B cell (primary cell): ENCODE data around the gene EFCC1. TPM values are rescaled to one million over a fixed set of nuclear protein-coding genes. Genes with fewer than 3 reads are reported as not detected.

Source experiments
- ATAC-seq: fragments of 200-7000 bp; cut with Tn5 transposase; one replicate; pipeline ENCODE4 v1.10.0; 2021; ENCODE audit warnings: low read depth, mild to moderate bottlenecking, moderate number of reproducible peaks, moderate library complexity
- CTCF ChIA-PET: fragments of 350-600 bp; sonication (Branson Sonifier 250); formaldehyde crosslinking; loops from one replicate; lab custom pipeline; 2021; ENCODE audit warnings: antibody characterized with exemption, inconsistent platforms; lab: Charles Lee
- POLR2A ChIA-PET: fragments of 350-600 bp; sonication (Branson Sonifier 250); formaldehyde crosslinking; loops from one replicate; lab custom pipeline; 2021; ENCODE audit warnings: antibody characterized with exemption; lab: Charles Lee
- DNase-seq: peaks from one replicate; pipeline ENCODE4 v3.0.0; 2013
- H2AFZ ChIP-seq: 2 replicates; pipeline ENCODE4 v1.6.1; 2012; ENCODE audit warnings: mild to moderate bottlenecking, low read depth, low read length; ENCODE audit not compliant: insufficient read depth, poor library complexity, severe bottlenecking
- H3K27ac ChIP-seq, 2 donors: 1 replicate in 1 of 2; 2 replicates in 1 of 2; pipeline ENCODE4 v1.5.1; 2012 to 2013; ENCODE audit warnings: low read length in 2 of 2, mild to moderate bottlenecking in 2 of 2, moderate library complexity in 1 of 2
- H3K27me3 ChIP-seq, 4 experiments: fragments of 200-600 bp in 1 of 4; sonication (generic) in 1 of 4; replicated peaks in 1 of 4; 1 replicate in 2 of 4; 2 replicates in 2 of 4; pipeline versions ENCODE4 v1.6.1 to v1.7.0; 2013 to 2016; ENCODE audit warnings: low read length in 3 of 4, mild to moderate bottlenecking in 2 of 4, mixed read lengths in 1 of 4, moderate library complexity in 1 of 4; ENCODE audit not compliant: insufficient read depth in 4 of 4, control insufficient read depth in 3 of 4; ENCODE audit errors: control extremely low read depth in 1 of 4
- H3K36me3 ChIP-seq, 2 experiments: replicated peaks in 1 of 2; 1 replicate in 1 of 2; 2 replicates in 1 of 2; pipeline versions ENCODE4 v1.6.1 to v1.7.1; 2013; ENCODE audit warnings: low read length in 1 of 2; ENCODE audit not compliant: insufficient read depth in 2 of 2, control insufficient read depth in 1 of 2; ENCODE audit errors: control extremely low read depth in 1 of 2, extremely low read depth in 1 of 2
- H3K4me1 ChIP-seq, 2 donors: fragments of 200-600 bp in 1 of 2; sonication (generic) in 1 of 2; 1 replicate in 1 of 2; 2 replicates in 1 of 2; pipeline versions ENCODE4 v1.5.1 to v1.6.1; 2013 to 2017; ENCODE audit warnings: low read length in 2 of 2; ENCODE audit not compliant: control insufficient read depth in 2 of 2, insufficient read depth in 2 of 2
- H3K4me2 ChIP-seq: replicated peaks from 2 replicates; pipeline ENCODE3; 2012; ENCODE audit warnings: mild to moderate bottlenecking, low read depth, low read length; ENCODE audit not compliant: poor library complexity, severe bottlenecking
- H3K4me3 ChIP-seq, 5 experiments: fragments of 200-600 bp in 1 of 5; sonication (generic) in 1 of 5; 1 replicate in 3 of 5; 2 replicates in 2 of 5; pipeline versions ENCODE4 v1.5.1 to v1.7.0; 2011 to 2016; ENCODE audit warnings: low read length in 4 of 5, mild to moderate bottlenecking in 4 of 5, low read depth in 2 of 5, control low read depth in 1 of 5, moderate library complexity in 1 of 5; ENCODE audit not compliant: insufficient read depth in 1 of 5; ENCODE audit errors: control extremely low read depth in 1 of 5, extremely low read depth in 1 of 5
- H3K79me2 ChIP-seq: fragments of 200-600 bp; sonication (generic); one replicate; pipeline ENCODE4 v1.6.0; 2016; ENCODE audit warnings: low read length; ENCODE audit not compliant: control insufficient read depth, insufficient read depth
- H3K9ac ChIP-seq: fragments of 200-600 bp; sonication (generic); 2 replicates; pipeline ENCODE4 v1.6.1; 2017; ENCODE audit warnings: mild to moderate bottlenecking, low read length, moderate library complexity
- H3K9me3 ChIP-seq, 3 donors: one replicate each; pipeline versions ENCODE4 v1.6.1 to v1.7.1; 2013; ENCODE audit warnings: low read length in 2 of 3; ENCODE audit not compliant: control insufficient read depth in 2 of 3, insufficient read depth in 1 of 3; ENCODE audit errors: control extremely low read depth in 1 of 3
- H4K20me1 ChIP-seq: 2 replicates; pipeline ENCODE4 v1.6.0; 2012; ENCODE audit warnings: mild to moderate bottlenecking, low read length; ENCODE audit not compliant: insufficient read depth, control insufficient read depth, poor library complexity, severe bottlenecking
- H3K27ac Mint-ChIP-seq: one replicate; pipeline ENCODE4 v1.8.0; 2021; ENCODE audit warnings: mixed read lengths
- H3K27me3 Mint-ChIP-seq: one replicate; pipeline ENCODE4 v1.8.0; 2021; ENCODE audit warnings: mixed read lengths
- H3K4me1 Mint-ChIP-seq: one replicate; pipeline ENCODE4 v1.8.0; 2021; ENCODE audit warnings: mixed read lengths
- H3K4me3 Mint-ChIP-seq: one replicate; pipeline ENCODE4 v1.8.0; 2021; ENCODE audit warnings: mixed read lengths
- H3K9me3 Mint-ChIP-seq: one replicate; pipeline ENCODE4 v1.8.0; 2022; ENCODE audit warnings: mixed read lengths; ENCODE audit not compliant: insufficient read depth
- CTCF ChIP-seq: fragments of 200-600 bp; IDR thresholded peaks from one replicate; pipeline ENCODE4 v1.8.0; 2022; ENCODE audit warnings: antibody characterized with exemption, mild to moderate bottlenecking
- EZH2 ChIP-seq: IDR thresholded peaks from 2 replicates; pipeline ENCODE4 v1.6.1; 2012; ENCODE audit warnings: borderline replicate concordance, low read depth, mild to moderate bottlenecking, moderate library complexity, low read length; ENCODE audit not compliant: insufficient read depth, poor library complexity, severe bottlenecking
- WGBS: methylation state at CpG from one replicate; pipeline ENCODE4 v1.1.5; 2013; ENCODE audit warnings: missing lambda C conversion rate; ENCODE audit not compliant: insufficient coverage; 5-methylcytosine and 5-hydroxymethylcytosine counted together
- intact Hi-C: fragments of 100-400 bp; cut with micrococcal nuclease; formaldehyde crosslinking; loops from one replicate; pipeline ENCODE4 v1.10.0; 2022
- polyA plus RNA-seq: library from polyadenylated mRNA; depleted of rRNA; stranded (reverse); fragments of >200 nt; gene quantifications from 2 replicates; pipeline ENCODE4 v1.2.3, GENCODE V29; 2012
- total RNA-seq, 2 donors: library from RNA; stranded (reverse); fragments of 120-200 nt in 1 of 2; gene quantifications; 1 replicate in 1 of 2; 2 replicates in 1 of 2; pipeline versions ENCODE4 v1.2.3 to v1.2.4, GENCODE V29; 2013 to 2022

EFCC1 gene
- total and polyA plus RNA-seq, 2 donors (not counting 1 experiment from before 2014, with no cell fraction given): 0.06 TPM; not detected in 1

GRCh38 chr3:129078510-129078909 lies 77.4 kb downstream of the EFCC1 start:
- Histone ChIP-seq H3K4me2 (no peak overlapping the region), H2AFZ (no peak overlapping the region), H3K79me2 (no peaks in the 10 kb centered on the region), H3K36me3 (no peaks in the 10 kb centered on the region), H3K27ac (no peak overlapping the region), H3K4me3 (no peak overlapping the region), H3K9me3 (no peaks in the 10 kb centered on the region), H3K27me3 (no peaks in the 10 kb centered on the region), H3K9ac (no peak overlapping the region), H3K4me1 (no peaks in the 10 kb centered on the region), H4K20me1 (no peaks in the 10 kb centered on the region)
- ChIA-PET CTCF (interaction anchor here (0.7 kb wide), 1 partner anchor 25 kb away, joined by 3 read pairs; no protein-coding TSS in a partner anchor), POLR2A (no interaction called here)
- Mint-ChIP-seq H3K27ac (no peak overlapping the region), H3K9me3 (no peaks in the 10 kb centered on the region), H3K4me1 (no peaks in the 10 kb centered on the region), H3K27me3 (no peaks in the 10 kb centered on the region), H3K4me3 (no peak overlapping the region)
- DNase-seq (no peak), ATAC-seq (no peak)
- TF ChIP-seq CTCF (no peak), EZH2 (no peak)
- intact Hi-C loops: no loop called here
- 93% methylated on average over 5 of the region's 8 CpGs for WGBS

GRCh38 chr3:129081503-129081902 lies 80.4 kb downstream of the EFCC1 start:
- POLR2A ChIA-PET: no interaction called here
- H3K79me2 ChIP-seq: no peaks in the 10 kb centered on the region
- no peaks in the 10 kb centered on the region for H3K9me3 Mint-ChIP-seq
- no peak overlapping the region for H3K4me2 ChIP-seq
- H3K4me3 ChIP-seq: no peak overlapping the region
- no peaks in the 10 kb centered on the region for H3K27me3 Mint-ChIP-seq
- CTCF ChIA-PET: no interaction called here
- H3K27ac Mint-ChIP-seq: no peak overlapping the region
- H3K4me1 Mint-ChIP-seq: no peaks in the 10 kb centered on the region
- WGBS: no CpG with 5 or more reads among the region's 8 CpGs
- no peak overlapping the region for H2AFZ ChIP-seq
- intact Hi-C loops: no loop called here
- no peaks in the 10 kb centered on the region for H4K20me1 ChIP-seq
- no peaks in the 10 kb centered on the region for H3K9me3 ChIP-seq
- H3K4me1 ChIP-seq: no peaks in the 10 kb centered on the region
- no peak for DNase-seq
- H3K36me3 ChIP-seq: no peaks in the 10 kb centered on the region
- TF ChIP-seq EZH2 (no peak), CTCF (no peak)
- no peak overlapping the region for H3K4me3 Mint-ChIP-seq
- ATAC-seq: no peak
- H3K27me3 ChIP-seq: no peaks in the 10 kb centered on the region
- no peak overlapping the region for H3K27ac ChIP-seq
- no peak overlapping the region for H3K9ac ChIP-seq
